ENCODE data around the gene ABHD8.

- TF ChIP-seq, protein P1, sequence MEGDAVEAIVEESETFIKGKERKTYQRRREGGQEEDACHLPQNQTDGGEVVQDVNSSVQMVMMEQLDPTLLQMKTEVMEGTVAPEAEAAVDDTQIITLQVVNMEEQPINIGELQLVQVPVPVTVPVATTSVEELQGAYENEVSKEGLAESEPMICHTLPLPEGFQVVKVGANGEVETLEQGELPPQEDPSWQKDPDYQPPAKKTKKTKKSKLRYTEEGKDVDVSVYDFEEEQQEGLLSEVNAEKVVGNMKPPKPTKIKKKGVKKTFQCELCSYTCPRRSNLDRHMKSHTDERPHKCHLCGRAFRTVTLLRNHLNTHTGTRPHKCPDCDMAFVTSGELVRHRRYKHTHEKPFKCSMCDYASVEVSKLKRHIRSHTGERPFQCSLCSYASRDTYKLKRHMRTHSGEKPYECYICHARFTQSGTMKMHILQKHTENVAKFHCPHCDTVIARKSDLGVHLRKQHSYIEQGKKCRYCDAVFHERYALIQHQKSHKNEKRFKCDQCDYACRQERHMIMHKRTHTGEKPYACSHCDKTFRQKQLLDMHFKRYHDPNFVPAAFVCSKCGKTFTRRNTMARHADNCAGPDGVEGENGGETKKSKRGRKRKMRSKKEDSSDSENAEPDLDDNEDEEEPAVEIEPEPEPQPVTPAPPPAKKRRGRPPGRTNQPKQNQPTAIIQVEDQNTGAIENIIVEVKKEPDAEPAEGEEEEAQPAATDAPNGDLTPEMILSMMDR (conservative IDR thresholded peaks at IDR 0.05; ENCODE audit: low read depth in 2 of 2) = no peak
- TF ChIP-seq POLR2AphosphoS5 (IDR thresholded peaks at IDR 0.05; ENCODE audit: low read depth) (no peak), EZH2phosphoT487 (IDR thresholded peaks at IDR 0.05; ENCODE audit: unreplicated experiment) (no peak), STAT1 (IDR thresholded peaks at IDR 0.05; ENCODE audit: unreplicated experiment) (no peak), EZH2 (IDR thresholded peaks at IDR 0.05; ENCODE audit: low read depth, unreplicated experiment) (no peak), JUNB (IDR thresholded peaks at IDR 0.05; ENCODE audit: unreplicated experiment) (no peak), NANOG (IDR thresholded peaks at IDR 0.05; ENCODE audit: borderline replicate concordance) (no peak), ZNF462 (CRISPR knock-in tag; IDR thresholded peaks at IDR 0.05) (no peak), CREB1 (CRISPR knock-in tag; IDR thresholded peaks at IDR 0.05; ENCODE audit: low read depth) (no peak)
- TF ChIP-seq, protein P2, sequence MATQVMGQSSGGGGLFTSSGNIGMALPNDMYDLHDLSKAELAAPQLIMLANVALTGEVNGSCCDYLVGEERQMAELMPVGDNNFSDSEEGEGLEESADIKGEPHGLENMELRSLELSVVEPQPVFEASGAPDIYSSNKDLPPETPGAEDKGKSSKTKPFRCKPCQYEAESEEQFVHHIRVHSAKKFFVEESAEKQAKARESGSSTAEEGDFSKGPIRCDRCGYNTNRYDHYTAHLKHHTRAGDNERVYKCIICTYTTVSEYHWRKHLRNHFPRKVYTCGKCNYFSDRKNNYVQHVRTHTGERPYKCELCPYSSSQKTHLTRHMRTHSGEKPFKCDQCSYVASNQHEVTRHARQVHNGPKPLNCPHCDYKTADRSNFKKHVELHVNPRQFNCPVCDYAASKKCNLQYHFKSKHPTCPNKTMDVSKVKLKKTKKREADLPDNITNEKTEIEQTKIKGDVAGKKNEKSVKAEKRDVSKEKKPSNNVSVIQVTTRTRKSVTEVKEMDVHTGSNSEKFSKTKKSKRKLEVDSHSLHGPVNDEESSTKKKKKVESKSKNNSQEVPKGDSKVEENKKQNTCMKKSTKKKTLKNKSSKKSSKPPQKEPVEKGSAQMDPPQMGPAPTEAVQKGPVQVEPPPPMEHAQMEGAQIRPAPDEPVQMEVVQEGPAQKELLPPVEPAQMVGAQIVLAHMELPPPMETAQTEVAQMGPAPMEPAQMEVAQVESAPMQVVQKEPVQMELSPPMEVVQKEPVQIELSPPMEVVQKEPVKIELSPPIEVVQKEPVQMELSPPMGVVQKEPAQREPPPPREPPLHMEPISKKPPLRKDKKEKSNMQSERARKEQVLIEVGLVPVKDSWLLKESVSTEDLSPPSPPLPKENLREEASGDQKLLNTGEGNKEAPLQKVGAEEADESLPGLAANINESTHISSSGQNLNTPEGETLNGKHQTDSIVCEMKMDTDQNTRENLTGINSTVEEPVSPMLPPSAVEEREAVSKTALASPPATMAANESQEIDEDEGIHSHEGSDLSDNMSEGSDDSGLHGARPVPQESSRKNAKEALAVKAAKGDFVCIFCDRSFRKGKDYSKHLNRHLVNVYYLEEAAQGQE (IDR thresholded peaks at IDR 0.05; ENCODE audit: unreplicated experiment) = no peak
These were observed 48.0 kb downstream of the ABHD8 start for GRCh38 chr19:17255150-17255621.
